Myocyte (in vitro differentiated cells): ENCODE data around the gene CCL4. TPM values are rescaled to one million over a fixed set of nuclear protein-coding genes. Genes with fewer than 3 reads are reported as not detected.
"Not testable (repeated sequence)": the region's sequence is repeated elsewhere in the genome, so short reads cannot be mapped to it uniquely, and the experiment has no call there.

Experiments
- DNase-seq: peaks from one replicate; pipeline ENCODE4 v3.0.0-alpha.2; 2012; ENCODE audit warnings: low read depth
- total RNA-seq: library from RNA; depleted of rRNA; stranded (reverse); fragments of >200 nt; gene quantifications from 2 replicates; pipeline ENCODE4 v1.2.3, GENCODE V29; 2014

The CCL4 gene
- total RNA-seq, 1 donor from 2014 or later, result not detected

GRCh38 chr17:36087897-36088572 is 15.6 kb upstream of the CCL4 start:
- not testable (repeated sequence) for DNase-seq

- DNase-seq, result no peak
Observed at GRCh38 chr17:36088670-36089338, 14.8 kb upstream of the CCL4 start.

- DNase-seq, result no peak
Observed at GRCh38 chr17:36089339-36089865, 14.2 kb upstream of the CCL4 start.

- DNase-seq, result peak; percentile 42
Observed at GRCh38 chr17:36089888-36090836, 13.5 kb upstream of the CCL4 start, which contains the start of gene CCL3. Gene CCL3 (minus strand): TSS chr17:36090143. CDS start chr17:36090058, 85 bp downstream.

- DNase-seq, result no peak
Observed at GRCh38 chr17:36092230-36092629, 11.4 kb upstream of the CCL4 start.

GRCh38 chr17:36092715-36093114 is 10.9 kb upstream of the CCL4 start:
- DNase-seq, result not testable (repeated sequence)

- DNase-seq, result no peak
Observed at GRCh38 chr17:36094232-36094631, 9.4 kb upstream of the CCL4 start.

- no peak for DNase-seq
Observed at GRCh38 chr17:36094746-36095145, 8.9 kb upstream of the CCL4 start.

DNA sequence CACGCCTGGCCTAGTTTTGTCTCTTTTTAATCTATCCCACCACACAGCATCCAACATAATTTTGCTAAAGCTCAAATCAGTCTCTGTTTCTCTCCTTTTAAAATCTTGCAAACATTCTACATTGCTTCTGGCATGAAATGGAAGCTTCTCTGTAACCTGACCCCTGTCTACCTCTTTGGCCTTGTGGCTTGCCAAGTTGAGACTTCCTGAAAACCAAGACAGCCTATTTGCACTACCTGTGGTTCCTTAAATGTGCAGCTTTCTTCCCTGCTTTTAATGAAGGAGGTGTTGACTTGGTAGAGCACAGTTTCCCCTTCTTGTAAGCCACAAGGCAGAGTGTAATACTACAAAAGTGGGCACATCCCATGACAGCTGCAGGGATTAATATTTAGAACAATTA is 7.6 kb upstream of the CCL4 start:
- no peak for DNase-seq

- not testable (repeated sequence) for DNase-seq
Observed at GRCh38 chr17:36099004-36099403, 4.6 kb upstream of the CCL4 start.

DNA sequence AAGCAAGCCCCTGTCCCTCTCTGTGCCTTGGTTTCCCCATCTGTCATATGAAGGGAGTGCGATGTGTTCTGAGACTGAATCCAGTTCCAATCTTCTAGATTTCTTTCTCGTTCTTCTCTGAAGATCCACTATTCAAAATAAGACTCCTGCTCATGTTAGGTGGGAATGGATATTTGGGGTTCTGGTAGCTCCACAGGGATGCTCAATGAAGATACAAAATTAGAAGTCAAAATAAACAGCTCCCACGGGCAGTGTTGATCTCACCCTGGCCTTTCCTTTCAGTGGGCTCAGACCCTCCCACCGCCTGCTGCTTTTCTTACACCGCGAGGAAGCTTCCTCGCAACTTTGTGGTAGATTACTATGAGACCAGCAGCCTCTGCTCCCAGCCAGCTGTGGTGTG is 619 bp downstream of the CCL4 start:
- DNase-seq, result not testable (repeated sequence)

- DNase-seq, result no peak
Observed at GRCh38 chr17:36104701-36105181, 1.1 kb downstream of the CCL4 start.

GRCh38 chr17:36105781-36106492 is 2.3 kb downstream of the CCL4 start:
- no peak for DNase-seq

- no peak for DNase-seq
Observed at GRCh38 chr17:36106493-36106835, 2.8 kb downstream of the CCL4 start.

DNA sequence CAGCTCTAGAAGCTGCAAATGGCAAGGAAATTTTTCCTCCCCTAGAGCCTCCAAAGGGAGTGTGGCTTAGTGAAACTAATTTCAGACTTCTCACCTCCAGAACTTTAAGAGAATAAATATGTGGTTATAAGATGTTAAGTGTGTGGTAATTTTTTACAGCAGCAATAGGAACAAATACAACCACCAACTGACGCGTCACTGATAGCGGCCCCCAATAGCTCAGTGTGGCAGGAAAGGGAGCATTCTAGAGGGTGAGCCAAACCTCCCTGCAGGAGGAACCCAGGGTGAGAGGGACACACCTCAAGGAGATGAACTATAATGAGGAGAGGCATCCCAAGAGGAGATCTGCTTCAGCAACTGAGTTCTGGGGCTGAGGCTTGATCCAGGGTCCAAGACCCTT is 4.0 kb downstream of the CCL4 start:
- DNase-seq, result no peak

- DNase-seq, result not testable (repeated sequence)
Observed at GRCh38 chr17:36108265-36108664, 4.6 kb downstream of the CCL4 start.

DNA sequence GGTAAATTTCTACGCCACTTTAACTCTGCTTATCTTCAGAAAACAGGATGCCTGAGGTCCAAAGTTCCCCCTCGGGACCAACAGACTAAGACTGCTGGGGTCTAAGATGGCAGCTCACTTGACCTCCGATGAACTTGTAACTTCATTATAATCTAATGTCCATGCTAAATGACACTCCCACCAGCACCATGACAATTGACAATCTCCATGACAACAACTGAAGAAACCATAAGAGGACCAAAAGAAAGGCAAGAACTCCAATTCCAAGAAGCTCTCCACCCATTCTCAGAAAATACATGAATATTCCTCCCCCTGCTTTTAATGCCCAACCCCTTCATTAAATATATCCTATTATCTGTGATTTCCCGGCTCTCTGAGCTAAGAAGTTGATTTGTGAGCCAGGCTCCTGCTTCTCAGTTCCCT is 7.5 kb downstream of the CCL4 start:
- DNase-seq, result no peak

DNA sequence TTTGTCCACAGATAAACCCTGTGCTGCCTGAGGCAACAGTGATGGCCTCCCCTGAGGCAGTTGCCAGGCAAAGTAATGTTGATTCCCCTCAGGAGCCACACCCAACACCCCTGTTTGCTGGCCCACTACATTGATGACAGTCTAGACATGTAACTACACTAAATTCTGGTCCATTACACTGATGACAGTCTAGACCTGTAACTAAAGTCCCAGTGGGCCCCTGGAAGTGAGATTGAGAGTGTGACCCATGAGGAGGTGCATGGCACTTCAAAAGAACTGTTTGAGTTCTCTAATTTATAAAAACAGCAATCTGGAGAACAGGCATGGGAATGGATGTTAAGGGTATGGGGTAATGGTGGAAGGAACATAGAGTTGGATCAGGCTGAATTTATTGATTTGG is 8.9 kb downstream of the CCL4 start:
- DNase-seq, result no peak

- not testable (repeated sequence) for DNase-seq
Observed at GRCh38 chr17:36113131-36113530, 9.5 kb downstream of the CCL4 start.

GRCh38 chr17:36114971-36115648 is 11.5 kb downstream of the CCL4 start:
- DNase-seq, result peak; percentile 41
